NCI-H1092 (cell line): Measurements from ENCODE around the gene PACRG.

ENCODE experiments used
- DNase-seq: peaks from one replicate; lab custom pipeline; 2025; lab: John Stamatoyannopoulos, UW

Gene PACRG

DNA sequence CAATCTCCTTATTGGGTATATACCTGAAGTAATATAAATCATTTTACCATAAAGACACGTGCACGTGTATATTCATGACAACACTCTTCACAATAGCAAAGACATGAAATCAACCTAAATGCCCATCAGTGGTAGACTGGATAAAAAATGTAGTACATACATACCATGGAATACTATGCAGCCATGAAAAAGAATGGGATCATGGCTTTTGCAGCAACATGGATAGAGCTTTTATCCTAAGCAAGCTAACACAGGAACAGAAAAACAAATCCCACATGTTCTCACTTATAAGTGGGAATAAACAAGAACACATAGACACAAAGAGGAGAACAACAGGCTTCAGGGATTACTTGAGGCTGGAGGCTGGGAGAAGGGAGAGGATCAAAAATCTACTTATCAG is 478.4 kb downstream of the PACRG start:
- DNase-seq, result no peak

DNA sequence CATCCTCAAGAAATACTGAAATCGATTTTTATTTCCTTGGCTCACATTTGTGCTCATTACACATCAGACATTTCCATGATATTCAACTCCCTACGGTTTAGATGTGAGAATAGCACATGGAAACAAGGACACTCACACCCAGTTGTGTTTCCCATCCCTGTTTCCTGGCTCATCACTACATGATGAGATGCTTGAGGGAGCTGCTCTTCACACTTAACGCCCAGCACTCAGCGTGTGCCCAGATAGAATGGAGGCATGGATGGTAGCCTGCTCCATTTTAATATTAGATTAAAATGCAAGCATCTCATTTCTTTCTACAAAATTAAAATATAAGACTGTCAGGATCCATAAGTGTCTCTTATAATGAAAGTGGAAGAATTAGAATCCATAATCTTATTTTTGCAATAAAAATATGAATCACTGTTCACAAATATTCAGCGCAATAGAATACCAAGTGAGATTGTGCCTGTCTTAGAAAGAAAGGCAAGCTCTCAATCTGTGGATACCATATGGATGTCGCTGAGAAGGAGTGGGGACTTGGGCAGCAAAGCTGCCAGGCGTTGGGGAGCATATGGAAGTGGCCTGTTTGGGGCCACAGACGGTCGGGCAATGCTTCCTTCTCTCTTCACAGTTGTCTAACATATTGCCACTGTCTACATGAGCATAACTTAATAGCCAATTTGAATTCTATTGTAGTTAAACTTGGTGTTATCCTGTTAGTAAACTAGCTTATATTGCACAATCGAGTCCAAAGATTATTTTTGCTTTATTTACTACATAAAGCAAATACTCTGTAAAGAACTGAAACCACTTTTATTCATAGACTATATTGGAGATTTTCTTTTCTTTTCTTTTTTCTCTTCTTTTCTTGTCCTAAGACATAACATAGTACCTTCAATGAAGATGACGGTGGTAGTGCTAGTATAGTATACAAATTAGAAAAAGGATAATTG is 479.9 kb downstream of the PACRG start:
- DNase-seq, result no peak

DNA sequence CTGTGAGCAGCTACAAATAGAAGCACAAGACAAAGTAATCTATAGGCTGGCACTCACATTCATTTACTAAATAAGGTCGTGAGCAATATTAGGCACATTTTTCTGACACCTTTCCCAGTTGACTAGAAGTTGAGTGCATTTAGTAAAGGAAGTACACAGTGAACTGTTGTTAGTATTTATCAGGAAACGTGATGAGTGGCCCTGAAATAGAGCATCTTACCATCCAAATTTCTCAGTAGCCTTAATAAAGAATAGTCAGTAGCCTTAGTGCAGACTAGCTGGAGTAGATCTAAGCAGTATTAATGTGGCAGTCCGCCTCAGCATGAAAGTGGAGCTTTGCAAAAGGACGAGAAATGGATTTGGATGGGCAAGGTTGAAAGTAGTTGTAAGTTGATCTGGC is 481.2 kb downstream of the PACRG start:
- no peak for DNase-seq

DNA sequence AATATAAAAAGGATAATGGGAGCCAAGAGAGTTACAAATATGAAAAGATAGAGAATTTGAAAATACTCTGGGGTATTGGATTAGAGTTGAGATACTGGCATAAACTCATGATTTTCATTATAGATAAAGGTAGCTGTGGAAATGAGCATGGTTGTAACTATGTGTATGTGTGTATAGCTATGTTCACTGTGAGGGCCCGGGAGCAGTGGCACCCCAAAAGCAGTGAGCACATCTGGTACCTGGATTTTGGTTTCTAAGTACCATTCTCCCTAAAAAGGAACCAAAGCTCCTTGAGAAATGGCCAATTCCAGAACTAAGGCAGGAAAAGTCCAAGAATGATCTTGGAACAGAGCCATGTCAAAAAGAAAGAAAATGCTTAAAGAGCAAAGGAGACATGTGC is 484.3 kb downstream of the PACRG start:
- no peak for DNase-seq

DNA sequence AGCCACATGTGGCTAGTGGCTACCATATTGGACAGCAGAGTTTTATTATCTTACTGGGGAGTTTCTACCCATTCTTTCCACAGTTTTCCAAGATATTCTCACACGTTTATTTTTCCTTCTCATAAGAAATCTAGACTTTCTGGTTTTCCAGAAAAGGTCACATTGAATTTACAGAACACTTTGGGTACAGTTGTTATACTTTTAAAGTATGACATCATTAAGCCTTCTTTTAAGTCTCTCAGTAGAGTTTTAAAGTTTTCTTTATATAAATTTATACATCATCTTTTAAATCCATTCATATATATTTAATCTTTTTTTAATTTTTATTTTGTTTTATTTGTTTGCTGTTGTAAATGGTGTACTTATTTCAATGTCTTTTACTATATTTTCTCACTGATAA is 486.5 kb downstream of the PACRG start:
- DNase-seq, result no peak

DNA sequence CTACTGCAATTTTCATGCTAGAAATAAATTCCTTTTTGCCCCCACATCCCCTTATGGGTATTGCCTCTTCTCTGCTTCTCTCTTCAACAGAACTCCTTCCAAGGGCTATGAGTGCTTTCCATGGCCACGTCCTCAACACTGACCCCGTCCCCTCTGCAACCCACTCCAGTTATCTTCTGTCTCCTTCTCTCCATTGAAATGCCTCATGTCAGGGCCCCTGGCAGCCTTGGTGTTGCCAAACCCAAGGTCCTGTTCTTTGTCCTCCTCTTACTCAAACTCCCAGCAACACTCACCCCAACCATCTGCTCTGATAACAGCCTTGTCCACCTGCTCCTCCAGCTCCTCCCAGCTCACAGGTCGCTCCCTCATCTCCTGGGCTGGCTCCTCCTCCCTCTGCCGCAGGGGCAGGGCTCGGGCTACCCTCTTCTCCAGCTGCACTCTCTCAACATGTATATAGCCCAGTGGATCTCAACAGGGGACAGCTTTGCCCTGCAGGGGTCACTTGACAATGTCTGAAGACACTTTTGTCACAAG is 490.7 kb downstream of the PACRG start:
- no peak for DNase-seq

DNA sequence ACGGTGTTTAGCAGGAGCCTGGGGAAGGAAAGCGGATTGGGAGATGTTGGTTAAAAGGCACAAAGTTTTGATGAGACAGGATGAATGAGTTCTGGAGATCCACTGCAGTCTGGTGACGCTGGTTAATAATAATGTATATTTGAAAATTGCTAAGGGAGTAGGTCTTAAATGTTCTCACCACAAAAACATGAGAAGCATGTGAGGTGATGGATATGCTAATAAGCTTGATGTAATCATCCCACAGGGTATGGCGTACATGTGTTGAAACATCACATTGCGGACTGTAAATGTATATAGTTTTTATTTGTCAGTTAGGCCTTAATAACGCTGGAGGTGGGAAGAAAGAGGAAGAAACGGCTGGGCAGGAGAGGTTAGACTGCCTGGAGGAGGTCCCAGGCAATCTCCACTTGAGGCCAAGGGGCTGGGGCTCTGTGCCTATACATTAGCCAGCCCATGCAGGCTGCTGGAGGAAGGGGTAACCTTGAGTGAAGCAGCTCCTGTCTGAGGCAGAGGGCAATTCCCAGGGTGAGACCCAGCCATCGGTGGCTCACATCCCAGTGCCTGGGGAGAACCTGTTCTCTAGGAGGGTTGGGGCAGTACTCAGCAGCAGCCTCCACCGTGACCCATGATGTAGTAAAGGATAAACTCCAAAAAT is 498.5 kb downstream of the PACRG start:
- no peak for DNase-seq

DNA sequence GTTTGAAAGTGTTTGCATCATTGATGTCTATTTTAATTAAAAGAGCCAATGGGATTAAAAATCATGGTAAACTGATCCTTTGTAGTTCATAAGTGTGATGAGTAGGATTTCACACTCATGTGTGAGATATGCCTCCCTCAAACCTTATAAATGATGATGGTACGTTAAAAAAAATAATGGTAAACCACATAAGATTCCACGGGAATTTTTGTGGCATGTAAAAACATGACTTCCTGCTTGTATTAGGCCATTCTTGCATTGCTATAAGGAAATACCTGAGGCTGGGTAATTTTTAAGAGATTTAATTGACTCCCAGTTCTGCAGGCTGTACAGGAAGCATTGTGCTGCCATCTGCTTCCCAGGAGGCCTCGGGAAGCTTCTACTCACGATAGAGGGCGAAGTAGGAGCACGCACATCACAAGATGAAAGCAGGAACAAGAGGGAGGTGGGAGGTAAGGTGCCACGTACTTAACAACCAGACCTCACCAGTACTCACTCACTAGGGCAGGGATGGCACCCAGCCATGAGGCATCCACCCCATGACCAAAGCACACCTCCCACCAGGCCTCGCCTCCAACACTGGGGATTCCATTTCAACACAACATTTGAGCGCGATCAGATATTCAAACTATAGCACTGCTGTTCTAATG is 499.2 kb downstream of the PACRG start:
- DNase-seq, result no peak

DNA sequence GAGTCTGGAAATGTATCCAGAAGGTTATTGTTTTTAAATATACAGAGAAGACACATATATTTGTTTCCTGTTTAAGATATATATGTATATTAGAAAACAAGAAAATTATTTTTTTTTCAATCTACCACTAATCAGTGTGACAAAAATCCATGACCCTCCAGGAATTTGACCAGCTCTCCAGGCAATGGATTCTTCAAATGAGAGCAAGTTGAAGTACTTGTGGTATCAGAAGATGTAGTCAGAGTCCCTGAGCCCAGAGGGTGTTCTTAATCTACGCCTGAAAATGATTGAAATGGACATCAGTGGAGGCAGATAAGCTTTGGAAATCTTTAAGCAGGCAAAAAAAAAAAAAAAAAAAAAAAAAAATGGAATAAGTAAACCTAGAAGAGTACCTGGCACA is 500.3 kb downstream of the PACRG start:
- DNase-seq, result no peak

DNA sequence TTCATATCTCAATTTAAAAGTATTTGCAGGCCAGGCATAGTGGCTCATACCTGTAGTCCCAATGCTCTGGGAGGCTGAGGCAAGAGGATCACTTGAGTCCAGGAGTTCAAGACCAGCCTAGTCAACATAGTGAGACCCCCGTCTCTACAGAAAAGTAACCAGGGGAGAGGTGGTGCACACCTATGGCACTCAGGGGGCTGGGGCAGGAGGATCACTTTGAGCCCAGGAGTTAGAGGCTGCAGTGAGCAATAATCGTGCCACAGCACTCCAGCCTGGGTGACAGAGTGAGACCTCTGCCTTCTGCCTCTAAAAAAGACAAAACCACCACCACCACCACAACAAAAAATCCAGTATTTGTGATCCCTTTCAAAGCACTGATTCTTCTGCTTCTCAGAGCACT is 501.3 kb downstream of the PACRG start:
- no peak for DNase-seq

DNA sequence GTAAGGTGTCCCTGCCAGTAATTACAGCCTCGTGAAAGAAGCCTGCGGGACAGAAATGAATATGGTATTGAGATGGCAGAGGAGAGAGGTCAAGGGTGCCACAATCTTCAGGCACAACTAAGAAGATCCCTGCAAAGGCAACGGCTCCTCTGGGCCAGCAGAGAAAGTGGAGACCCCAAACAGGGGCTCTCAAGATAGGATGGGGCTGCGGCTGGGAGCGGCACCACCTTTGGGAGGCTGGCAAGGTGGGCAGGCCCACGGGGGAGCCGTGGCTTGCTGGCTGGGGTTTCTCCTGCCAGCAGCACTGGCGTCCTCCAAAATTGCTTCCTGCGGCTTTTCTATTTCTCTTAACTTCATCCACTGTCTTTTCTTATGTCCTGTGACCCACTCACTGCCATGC is 503.1 kb downstream of the PACRG start:
- DNase-seq, result no peak

DNA sequence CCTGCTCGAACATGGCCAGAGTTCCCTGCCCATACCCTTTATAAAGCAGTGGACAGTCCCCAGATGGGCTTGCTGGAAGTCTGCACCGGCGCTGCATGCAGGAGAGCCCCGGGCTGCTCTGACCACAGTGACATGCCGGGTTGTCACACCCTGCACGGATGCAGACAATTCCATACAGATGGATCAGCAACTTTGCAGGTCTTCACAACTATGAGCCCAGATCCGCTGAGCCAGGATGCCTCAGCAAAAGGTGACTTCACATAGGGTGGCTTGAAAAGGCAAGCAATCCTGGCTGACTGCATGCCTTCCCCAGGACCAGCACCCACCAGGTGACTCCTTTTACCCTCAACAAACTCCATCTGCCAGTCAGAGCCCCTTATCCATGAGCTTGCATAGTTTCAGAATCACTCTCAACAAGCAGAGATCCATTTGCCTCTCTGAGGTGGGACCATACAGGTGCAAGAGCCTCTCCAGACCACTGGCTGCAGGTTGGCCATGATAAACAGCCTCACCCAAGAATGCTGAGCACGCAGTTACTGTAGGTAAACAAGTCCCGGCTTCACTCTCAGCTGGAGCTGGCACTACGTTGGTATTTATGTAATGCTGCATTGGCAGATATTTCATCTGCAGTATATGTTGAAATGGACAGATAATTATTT is 503.7 kb downstream of the PACRG start:
- no peak for DNase-seq

DNA sequence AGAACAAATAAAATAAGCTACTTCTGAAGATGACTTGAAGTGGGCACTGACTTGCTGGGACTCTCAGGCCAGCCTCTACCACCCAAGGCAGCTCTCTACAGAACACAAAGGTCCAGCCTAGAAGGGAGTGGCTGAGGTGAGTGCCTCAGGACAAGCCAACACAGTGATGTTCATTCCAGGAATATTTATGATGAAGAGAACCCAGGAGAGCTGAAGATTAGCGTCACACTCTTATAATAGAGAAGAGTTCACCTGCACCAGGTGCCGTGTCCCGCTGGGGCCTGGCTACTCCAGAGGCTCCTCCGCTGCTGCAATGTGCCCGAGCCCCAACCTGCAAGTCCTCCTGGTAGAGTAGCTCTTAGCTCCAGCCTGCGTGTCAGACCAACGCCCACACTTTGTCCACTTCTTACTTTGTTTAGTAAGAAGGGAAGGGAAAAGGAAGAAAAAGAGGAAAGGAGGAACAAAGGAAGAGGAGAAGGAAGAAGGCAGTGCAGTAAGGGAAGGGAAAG is 504.3 kb downstream of the PACRG start:
- DNase-seq, result no peak

DNA sequence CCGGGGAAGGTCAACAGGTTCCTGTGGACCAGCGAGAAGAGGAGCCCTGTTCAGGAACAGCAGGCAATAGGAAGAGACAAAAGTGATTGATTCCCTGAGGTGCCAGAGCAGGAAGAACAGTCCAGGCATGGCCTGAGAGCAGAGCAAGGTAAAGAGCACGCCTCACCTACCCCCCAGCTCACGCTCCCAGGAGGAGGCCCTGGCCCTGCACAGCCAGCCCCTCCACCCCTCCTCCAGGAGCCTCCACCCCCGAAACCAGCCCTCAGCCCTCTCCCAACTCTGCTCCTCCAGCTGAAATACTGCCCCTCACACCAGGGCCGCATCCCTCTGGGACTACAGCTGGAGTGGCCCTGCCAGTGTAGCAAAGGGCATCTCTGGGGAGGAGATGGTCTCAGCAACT is 504.9 kb downstream of the PACRG start:
- DNase-seq, result no peak

DNA sequence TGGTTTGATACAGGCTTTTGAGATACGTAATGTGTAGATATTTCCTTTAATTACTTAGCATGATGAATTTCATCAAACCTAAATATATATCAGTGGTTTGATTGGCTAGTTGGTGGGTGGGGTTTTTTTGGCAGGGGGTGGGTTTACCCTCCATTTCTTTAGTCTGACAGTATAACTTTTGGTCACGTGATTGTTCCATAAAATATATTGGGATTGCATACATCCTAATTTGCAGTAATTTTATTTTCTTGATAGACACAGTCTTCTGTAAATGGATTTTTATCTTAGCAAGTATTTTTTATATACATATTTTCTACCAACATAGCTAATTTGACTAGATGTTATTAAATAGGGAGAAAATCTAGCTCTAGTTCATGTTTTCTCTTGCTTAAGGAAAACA is 509.3 kb downstream of the PACRG start:
- DNase-seq, result no peak

DNA sequence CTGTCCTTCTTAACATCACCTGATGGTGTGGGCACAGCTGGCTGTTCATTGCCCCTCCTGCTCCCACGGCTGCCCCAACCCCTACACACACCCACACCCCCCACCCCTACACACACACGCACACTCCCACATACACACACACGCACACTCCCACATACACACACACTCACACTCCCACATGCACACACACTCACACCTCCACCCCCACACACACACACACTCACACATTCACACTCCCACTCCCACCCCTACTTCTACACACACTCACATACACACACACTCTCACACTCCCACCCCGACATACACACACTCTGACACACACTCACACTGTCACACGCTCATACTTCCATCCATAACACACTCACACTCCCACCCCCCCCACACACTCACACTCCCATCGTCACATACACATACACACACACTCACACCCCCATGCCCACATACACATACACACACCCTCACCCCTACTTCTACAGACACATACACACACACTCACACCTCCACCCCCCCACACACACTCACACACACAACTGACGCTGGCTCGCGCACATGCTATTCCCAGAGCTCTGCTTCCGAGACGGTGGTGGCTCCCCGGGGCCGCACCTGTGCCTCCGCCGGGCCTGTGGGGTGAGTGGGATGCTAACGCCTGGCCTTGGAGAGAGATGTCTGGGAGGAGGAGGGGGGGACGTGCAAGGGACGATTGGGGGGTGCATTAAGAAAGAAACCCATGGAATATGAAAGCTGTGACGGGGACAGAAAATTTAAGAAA is 512.0 kb downstream of the PACRG start:
- no peak for DNase-seq

DNA sequence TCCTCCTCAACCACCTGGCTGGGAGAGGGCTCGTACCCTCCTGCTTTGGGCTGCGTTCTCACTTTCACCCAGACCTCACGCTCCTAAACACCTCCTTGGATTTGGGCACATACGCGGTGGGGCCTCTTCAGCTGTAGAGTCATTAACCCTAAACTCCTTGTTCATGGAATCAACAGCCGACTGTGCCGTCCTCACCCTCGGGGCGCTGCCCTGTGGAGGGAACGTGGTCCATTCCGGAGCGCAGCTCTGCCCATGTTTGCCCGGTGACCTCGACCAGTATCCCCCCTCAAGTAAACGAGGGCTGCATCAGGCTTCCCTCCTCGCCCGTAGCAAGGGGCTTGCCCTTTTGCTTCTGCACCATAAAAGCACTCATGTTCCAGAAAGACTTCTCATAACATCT is 512.8 kb downstream of the PACRG start:
- DNase-seq, result no peak

DNA sequence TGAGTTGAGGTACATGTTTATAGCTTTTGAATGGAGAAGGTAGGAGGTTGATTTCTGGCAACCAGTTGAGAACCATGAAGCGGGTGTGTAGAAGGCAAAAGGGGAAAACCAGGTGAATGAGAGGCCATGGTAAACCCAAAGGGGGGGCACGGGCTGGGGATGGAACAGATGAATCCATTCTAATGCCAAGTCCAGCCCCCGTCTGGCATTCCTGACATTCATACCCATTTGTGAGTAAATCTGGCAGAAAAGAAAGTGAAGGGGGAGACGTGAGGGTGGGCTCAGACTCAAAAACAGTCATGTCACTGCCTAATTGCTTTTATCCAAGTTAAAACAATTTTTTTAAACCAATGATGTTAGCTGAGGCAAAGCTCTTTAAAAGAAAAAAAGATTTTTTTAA is 513.9 kb downstream of the PACRG start:
- no peak for DNase-seq

DNA sequence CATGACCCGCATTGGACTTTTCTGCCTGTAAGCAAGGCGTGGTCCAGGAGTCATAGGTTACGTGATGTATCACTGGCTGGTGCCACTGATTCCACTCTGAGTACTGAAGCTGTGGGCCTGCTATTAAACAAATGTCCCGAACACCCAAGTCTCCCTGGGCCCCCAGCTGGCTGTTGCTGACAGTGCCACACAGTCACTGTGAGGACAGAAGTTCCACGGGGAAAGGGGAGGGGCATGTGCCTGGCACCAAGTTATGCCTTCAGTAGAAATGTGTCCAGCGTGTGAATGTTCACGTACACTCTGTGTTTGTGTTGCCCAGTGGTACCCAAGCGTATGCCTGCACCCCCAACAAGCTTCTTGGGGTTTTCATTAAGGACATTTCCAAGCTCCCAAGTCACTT is 515.3 kb downstream of the PACRG start:
- DNase-seq, result no peak

DNA sequence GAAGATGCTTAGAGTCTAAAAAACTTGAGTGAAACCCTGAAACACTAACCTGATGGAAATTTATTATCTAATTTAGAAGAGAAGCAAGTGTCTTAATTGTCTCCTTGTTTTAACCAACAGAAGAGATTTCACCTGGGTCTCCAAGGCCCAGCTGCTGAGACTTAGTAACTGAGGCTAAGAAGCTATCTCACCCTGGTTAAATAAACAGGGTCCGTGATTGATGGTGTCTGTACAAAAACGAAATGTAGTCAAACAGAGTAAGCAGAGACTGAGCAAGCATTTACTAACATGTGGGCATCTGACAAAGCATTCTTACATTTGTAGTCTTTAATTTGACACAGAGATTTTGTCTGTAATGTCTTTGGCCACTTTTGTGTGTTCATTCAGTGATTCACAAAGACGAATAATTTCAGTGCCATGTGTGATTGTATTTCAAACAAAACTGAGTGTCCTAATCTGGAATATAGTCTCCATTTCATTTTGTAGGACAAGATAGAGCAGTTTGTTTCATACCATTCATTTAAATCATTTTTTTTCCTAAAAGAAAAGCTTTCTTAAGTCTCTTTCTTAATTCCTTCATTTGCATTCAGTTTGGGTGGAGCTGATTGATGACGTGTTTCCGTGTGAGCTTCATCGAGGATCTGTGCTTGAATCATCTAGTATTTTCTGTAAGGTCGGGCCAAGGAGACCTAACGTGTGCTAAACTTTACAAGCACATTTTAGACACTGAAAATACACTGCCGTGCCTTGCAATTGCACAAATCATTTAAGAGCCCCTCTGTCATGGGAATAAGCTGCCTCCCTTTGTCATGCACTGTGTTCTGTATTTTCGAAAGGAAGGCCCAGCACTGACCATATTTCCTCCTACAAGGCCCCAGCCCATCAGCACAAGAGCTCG is 516.2 kb downstream of the PACRG start:
- DNase-seq, result no peak
